ENCODE measurements around the gene PLA2G2A.
"Not testable (repeated sequence)": the region's sequence is repeated elsewhere in the genome, so short reads cannot be mapped to it uniquely, and the experiment has no call there.

PLA2G2A gene, protein sequence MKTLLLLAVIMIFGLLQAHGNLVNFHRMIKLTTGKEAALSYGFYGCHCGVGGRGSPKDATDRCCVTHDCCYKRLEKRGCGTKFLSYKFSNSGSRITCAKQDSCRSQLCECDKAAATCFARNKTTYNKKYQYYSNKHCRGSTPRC

GRCh38 chr1:19979494-19979977, at the start of gene PLA2G2A:
TSS of gene PLA2G2A (minus strand) at chr1:19979618. CDS start at chr1:19978773, 845 bp downstream.
- Histone ChIP-seq H3K9ac (ENCODE audit: low read length) (no peak within 1 kb of the TSS), H3K4me3 (ENCODE audit: low read length) (peak within 1 kb of the TSS; percentile 1), H3K27me3 (ENCODE audit: control insufficient read depth, insufficient read depth, low read length) (no peaks in the 10 kb centered on the region), H3K27ac (ENCODE audit: low read depth, low read length) (peak within 1 kb of the TSS; percentile 11), H3K4me1 (ENCODE audit: control insufficient read depth, insufficient read depth, low read length) (peaks cover 14% of the 10 kb centered on the region), H3K36me3 (ENCODE audit: control insufficient read depth, insufficient read depth, low read length) (no peaks in the 10 kb centered on the region)

DNA sequence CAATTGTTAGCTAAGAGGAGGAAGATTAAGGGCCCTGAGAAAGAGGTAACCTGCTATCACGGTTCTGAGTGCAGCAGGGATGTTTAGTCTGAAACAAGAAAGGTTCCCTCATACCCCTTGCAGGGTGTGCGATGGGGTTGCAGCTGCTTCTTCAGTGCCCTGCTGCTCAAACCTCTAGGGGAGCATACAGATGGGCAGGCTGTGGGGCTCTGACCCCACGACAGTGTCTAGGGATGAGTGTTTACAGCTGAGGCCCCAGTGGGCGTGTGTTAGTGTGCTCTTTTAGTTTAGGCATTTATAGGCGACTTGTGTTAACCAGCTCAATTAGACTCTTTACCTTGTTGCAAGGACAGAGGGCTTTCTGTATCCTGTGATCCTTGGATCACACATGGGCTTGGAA, 49.3 kb upstream of the PLA2G2A start:
- H3K27me3 ChIP-seq (ENCODE audit: control insufficient read depth, insufficient read depth, low read length): no peaks in the 10 kb centered on the region
- H3K27ac ChIP-seq (ENCODE audit: low read depth, low read length): no peak overlapping the region
- H3K36me3 ChIP-seq (ENCODE audit: control insufficient read depth, insufficient read depth, low read length): no peaks in the 10 kb centered on the region
- H3K4me1 ChIP-seq (ENCODE audit: control insufficient read depth, insufficient read depth, low read length): no peaks in the 10 kb centered on the region
- H3K4me3 ChIP-seq (ENCODE audit: low read length): no peak overlapping the region
- H3K9ac ChIP-seq (ENCODE audit: low read length): no peak overlapping the region

- no peaks in the 10 kb centered on the region for H3K36me3 ChIP-seq (ENCODE audit: control insufficient read depth, insufficient read depth, low read length)
- H3K27me3 ChIP-seq (ENCODE audit: control insufficient read depth, insufficient read depth, low read length): no peaks in the 10 kb centered on the region
- H3K9ac ChIP-seq (ENCODE audit: low read length): no peak overlapping the region
- no peaks in the 10 kb centered on the region for H3K4me1 ChIP-seq (ENCODE audit: control insufficient read depth, insufficient read depth, low read length)
- H3K4me3 ChIP-seq (ENCODE audit: low read length): no peak overlapping the region
- H3K27ac ChIP-seq (ENCODE audit: low read depth, low read length): no peak overlapping the region
Observed at GRCh38 chr1:20028125-20028524, 48.7 kb upstream of the PLA2G2A start.

GRCh38 chr1:20017741-20018140, 38.3 kb upstream of the PLA2G2A start:
- H3K4me1 ChIP-seq (ENCODE audit: control insufficient read depth, insufficient read depth, low read length): no peaks in the 10 kb centered on the region
- H3K9ac ChIP-seq (ENCODE audit: low read length): no peak overlapping the region
- H3K4me3 ChIP-seq (ENCODE audit: low read length): no peak overlapping the region
- H3K27ac ChIP-seq (ENCODE audit: low read depth, low read length): no peak overlapping the region
- H3K36me3 ChIP-seq (ENCODE audit: control insufficient read depth, insufficient read depth, low read length): no peaks in the 10 kb centered on the region
- no peaks in the 10 kb centered on the region for H3K27me3 ChIP-seq (ENCODE audit: control insufficient read depth, insufficient read depth, low read length)

DNA sequence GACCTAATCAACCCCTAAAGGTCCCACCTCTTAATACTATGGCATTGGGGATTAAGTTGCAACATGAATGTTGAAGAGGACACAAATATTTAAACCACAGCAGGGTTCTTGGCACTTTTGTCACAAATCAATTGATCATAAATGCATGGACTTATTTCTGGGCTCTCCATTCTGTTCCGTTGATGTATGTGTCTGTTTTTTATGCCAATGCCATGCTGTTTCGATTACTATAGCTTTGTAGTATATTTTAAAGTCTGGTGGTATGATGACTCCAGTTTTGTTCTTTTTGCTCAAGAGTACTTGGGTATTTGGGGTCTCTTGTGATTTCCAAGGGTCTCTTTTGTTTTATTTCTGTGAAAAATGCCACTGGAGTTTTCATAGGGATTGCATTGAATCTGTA, 34.7 kb upstream of the PLA2G2A start:
- H3K36me3 ChIP-seq (ENCODE audit: control insufficient read depth, insufficient read depth, low read length): no peaks in the 10 kb centered on the region
- no peak overlapping the region for H3K4me3 ChIP-seq (ENCODE audit: low read length)
- H3K27ac ChIP-seq (ENCODE audit: low read depth, low read length): no peak overlapping the region
- H3K9ac ChIP-seq (ENCODE audit: low read length): no peak overlapping the region
- no peaks in the 10 kb centered on the region for H3K4me1 ChIP-seq (ENCODE audit: control insufficient read depth, insufficient read depth, low read length)
- H3K27me3 ChIP-seq (ENCODE audit: control insufficient read depth, insufficient read depth, low read length): no peaks in the 10 kb centered on the region

DNA sequence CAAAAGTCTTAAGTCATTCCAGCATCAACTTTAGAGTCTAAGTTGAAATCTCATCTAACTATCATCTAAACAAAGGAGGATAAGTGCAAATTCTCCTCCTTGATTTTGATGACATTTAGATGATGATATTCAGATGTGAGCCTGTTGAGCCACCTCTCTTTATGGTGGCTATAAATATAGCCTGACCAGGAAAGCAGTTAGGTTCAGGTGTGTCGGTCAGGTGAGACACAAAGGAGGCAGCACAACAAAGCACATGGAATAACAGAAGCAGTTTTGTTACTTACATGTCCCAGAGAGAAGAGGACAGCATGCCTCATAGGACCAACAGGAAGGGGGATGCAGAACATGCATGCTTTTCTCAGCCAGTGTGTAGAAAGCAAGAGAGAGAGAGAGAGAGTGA, 30.6 kb upstream of the PLA2G2A start:
- no peak overlapping the region for H3K9ac ChIP-seq (ENCODE audit: low read length)
- no peaks in the 10 kb centered on the region for H3K4me1 ChIP-seq (ENCODE audit: control insufficient read depth, insufficient read depth, low read length)
- no peak overlapping the region for H3K27ac ChIP-seq (ENCODE audit: low read depth, low read length)
- no peaks in the 10 kb centered on the region for H3K36me3 ChIP-seq (ENCODE audit: control insufficient read depth, insufficient read depth, low read length)
- no peak overlapping the region for H3K4me3 ChIP-seq (ENCODE audit: low read length)
- no peaks in the 10 kb centered on the region for H3K27me3 ChIP-seq (ENCODE audit: control insufficient read depth, insufficient read depth, low read length)

GRCh38 chr1:20009212-20009611, 29.8 kb upstream of the PLA2G2A start:
- no peaks in the 10 kb centered on the region for H3K4me1 ChIP-seq (ENCODE audit: control insufficient read depth, insufficient read depth, low read length)
- H3K4me3 ChIP-seq (ENCODE audit: low read length): no peak overlapping the region
- H3K27ac ChIP-seq (ENCODE audit: low read depth, low read length): no peak overlapping the region
- H3K9ac ChIP-seq (ENCODE audit: low read length): no peak overlapping the region
- no peaks in the 10 kb centered on the region for H3K36me3 ChIP-seq (ENCODE audit: control insufficient read depth, insufficient read depth, low read length)
- no peaks in the 10 kb centered on the region for H3K27me3 ChIP-seq (ENCODE audit: control insufficient read depth, insufficient read depth, low read length)

- H3K4me1 ChIP-seq (ENCODE audit: control insufficient read depth, insufficient read depth, low read length): no peaks in the 10 kb centered on the region
- H3K4me3 ChIP-seq (ENCODE audit: low read length): no peak overlapping the region
- H3K36me3 ChIP-seq (ENCODE audit: control insufficient read depth, insufficient read depth, low read length): no peaks in the 10 kb centered on the region
- no peaks in the 10 kb centered on the region for H3K27me3 ChIP-seq (ENCODE audit: control insufficient read depth, insufficient read depth, low read length)
- H3K27ac ChIP-seq (ENCODE audit: low read depth, low read length): no peak overlapping the region
- no peak overlapping the region for H3K9ac ChIP-seq (ENCODE audit: low read length)
Observed at GRCh38 chr1:20008391-20008841, 29.0 kb upstream of the PLA2G2A start.

DNA sequence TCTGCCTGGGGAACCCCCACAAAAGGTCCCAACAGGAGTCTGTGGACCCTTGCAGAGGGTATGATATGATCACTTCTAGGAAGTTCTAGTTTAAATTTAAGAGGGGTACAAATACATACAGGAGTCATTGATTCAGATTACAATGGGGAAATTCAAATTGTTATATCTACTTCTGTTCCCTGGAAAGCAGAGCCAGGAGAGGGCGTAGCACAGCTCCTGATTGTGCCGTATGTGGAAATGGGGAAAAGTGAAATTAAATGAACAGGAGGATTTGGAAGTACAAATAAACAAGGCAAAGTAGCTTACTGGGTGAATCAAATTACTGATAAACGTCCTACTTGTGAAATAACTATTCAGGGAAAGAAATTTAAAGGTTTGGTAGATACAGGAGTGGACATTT, 19.4 kb upstream of the PLA2G2A start:
- H3K4me1 ChIP-seq (ENCODE audit: control insufficient read depth, insufficient read depth, low read length); H3K36me3 ChIP-seq (ENCODE audit: control insufficient read depth, insufficient read depth, low read length); H3K27ac ChIP-seq (ENCODE audit: low read depth, low read length); H3K27me3 ChIP-seq (ENCODE audit: control insufficient read depth, insufficient read depth, low read length); H3K9ac ChIP-seq (ENCODE audit: low read length); H3K4me3 ChIP-seq (ENCODE audit: low read length): not testable (repeated sequence)

- Histone ChIP-seq H3K4me3 (ENCODE audit: low read length) (no peak overlapping the region), H3K27me3 (ENCODE audit: control insufficient read depth, insufficient read depth, low read length) (no peaks in the 10 kb centered on the region), H3K4me1 (ENCODE audit: control insufficient read depth, insufficient read depth, low read length) (no peaks in the 10 kb centered on the region), H3K27ac (ENCODE audit: low read depth, low read length) (no peak overlapping the region), H3K36me3 (ENCODE audit: control insufficient read depth, insufficient read depth, low read length) (no peaks in the 10 kb centered on the region), H3K9ac (ENCODE audit: low read length) (no peak overlapping the region)
Observed at GRCh38 chr1:19990689-19991088, 11.3 kb upstream of the PLA2G2A start.

- H3K27ac ChIP-seq (ENCODE audit: low read depth, low read length); H3K27me3 ChIP-seq (ENCODE audit: control insufficient read depth, insufficient read depth, low read length); H3K36me3 ChIP-seq (ENCODE audit: control insufficient read depth, insufficient read depth, low read length); H3K4me1 ChIP-seq (ENCODE audit: control insufficient read depth, insufficient read depth, low read length); H3K9ac ChIP-seq (ENCODE audit: low read length); H3K4me3 ChIP-seq (ENCODE audit: low read length): not testable (repeated sequence)
Observed at GRCh38 chr1:19990182-19990582, 10.8 kb upstream of the PLA2G2A start.

DNA sequence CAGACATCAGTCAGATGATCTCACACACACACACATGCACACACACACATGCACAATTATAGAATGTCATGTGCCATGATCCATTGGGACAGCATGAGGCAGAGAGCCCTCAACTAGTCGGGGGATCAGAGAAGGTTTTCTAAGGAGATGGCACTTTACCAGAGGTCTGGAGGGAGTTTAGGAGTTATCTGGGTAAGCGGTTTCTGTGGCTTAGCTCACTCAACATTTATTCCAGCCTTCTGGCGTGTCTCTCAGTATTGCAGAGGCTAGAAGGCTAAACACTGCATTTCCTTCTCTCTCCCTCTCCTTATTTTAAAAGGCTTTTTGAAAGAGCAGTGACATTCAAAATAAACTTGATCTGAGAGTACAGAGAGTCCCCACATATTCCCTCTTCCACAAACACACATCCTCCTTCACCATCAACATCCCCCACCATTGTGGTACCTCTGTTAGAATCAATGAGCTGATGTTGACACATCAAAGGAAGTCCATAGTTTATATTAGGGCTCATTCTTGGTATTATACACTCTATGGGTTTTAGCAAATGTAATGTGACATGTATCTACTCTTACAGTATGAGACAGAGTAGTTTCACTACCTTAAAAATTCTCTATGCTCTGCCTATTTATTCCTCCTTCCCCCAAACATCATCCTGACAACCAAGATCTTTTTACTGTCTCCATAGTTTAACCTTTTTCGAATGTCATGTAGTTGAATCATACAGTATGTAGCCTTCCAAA, 9.0 kb upstream of the PLA2G2A start:
- H3K27me3 ChIP-seq (ENCODE audit: control insufficient read depth, insufficient read depth, low read length): no peaks in the 10 kb centered on the region

GRCh38 chr1:19987719-19988118, 8.3 kb upstream of the PLA2G2A start:
- H3K36me3 ChIP-seq (ENCODE audit: control insufficient read depth, insufficient read depth, low read length): no peaks in the 10 kb centered on the region
- no peak overlapping the region for H3K4me3 ChIP-seq (ENCODE audit: low read length)
- no peak overlapping the region for H3K27ac ChIP-seq (ENCODE audit: low read depth, low read length)
- H3K27me3 ChIP-seq (ENCODE audit: control insufficient read depth, insufficient read depth, low read length): no peaks in the 10 kb centered on the region
- H3K4me1 ChIP-seq (ENCODE audit: control insufficient read depth, insufficient read depth, low read length): no peaks in the 10 kb centered on the region
- H3K9ac ChIP-seq (ENCODE audit: low read length): no peak overlapping the region

More for the DNA sequence above, 9.0 kb upstream of the PLA2G2A start:
- H3K9ac ChIP-seq (ENCODE audit: low read length): no peak overlapping the region
- no peaks in the 10 kb centered on the region for H3K4me1 ChIP-seq (ENCODE audit: control insufficient read depth, insufficient read depth, low read length)
- H3K4me3 ChIP-seq (ENCODE audit: low read length): no peak overlapping the region
- no peaks in the 10 kb centered on the region for H3K36me3 ChIP-seq (ENCODE audit: control insufficient read depth, insufficient read depth, low read length)
- no peak overlapping the region for H3K27ac ChIP-seq (ENCODE audit: low read depth, low read length)

All from rectal smooth muscle tissue (tissue), 1 donor.